GM21381 (cell line): ENCODE measurements around the gene PCID2.

Experiments used
- ATAC-seq: cut with Tn5 transposase; IDR thresholded peaks from one replicate; pipeline ENCODE4 v1.9.1; 2021; ENCODE audit warnings: mild to moderate bottlenecking, moderate library complexity; ENCODE audit not compliant: unreplicated experiment

The PCID2 gene

DNA sequence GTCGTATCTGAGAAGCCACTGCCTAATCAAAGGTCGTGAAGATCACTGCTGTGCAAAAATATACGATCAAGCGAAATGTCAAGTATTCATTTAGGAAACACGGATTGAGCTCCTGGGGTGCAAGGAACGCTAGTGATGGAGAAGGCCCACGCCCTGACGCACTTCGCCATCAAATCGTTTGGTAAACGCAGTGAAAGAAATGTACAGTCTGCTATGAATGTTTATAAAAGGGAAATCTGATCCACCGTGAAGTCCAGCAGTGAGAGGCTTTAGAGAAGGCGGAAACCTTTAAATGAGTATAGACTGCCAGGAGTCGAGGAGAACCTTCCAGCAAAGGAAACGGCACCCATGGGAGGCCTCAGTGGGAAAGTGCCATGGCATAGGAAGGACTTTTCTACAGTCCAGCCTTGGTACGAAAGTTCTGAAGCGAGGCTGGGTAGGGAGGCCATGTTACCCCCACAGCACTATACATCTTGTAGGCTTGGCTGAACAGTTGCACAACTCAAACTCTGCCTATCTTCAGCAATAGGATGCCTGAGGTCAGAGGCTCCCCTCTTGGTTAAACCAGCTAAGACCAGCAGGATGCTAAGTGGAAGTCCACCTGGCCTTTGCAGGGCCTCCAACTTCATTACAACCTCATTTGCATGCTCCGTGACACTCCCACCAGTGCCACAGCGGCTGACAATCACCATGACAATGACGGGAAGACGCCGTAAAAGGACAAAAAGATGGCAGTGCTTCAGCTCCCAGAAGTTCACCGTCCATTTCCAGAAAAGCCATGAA is 20.4 kb downstream of the PCID2 start:
- no peak for ATAC-seq

GRCh38 chr13:113187263-113187669 is 21.2 kb downstream of the PCID2 start:
- no peak for ATAC-seq

GRCh38 chr13:113186061-113186900 is 22.2 kb downstream of the PCID2 start:
- ATAC-seq = peak; percentile 93

GRCh38 chr13:113184568-113185440 is 23.7 kb downstream of the PCID2 start:
- no peak for ATAC-seq

DNA sequence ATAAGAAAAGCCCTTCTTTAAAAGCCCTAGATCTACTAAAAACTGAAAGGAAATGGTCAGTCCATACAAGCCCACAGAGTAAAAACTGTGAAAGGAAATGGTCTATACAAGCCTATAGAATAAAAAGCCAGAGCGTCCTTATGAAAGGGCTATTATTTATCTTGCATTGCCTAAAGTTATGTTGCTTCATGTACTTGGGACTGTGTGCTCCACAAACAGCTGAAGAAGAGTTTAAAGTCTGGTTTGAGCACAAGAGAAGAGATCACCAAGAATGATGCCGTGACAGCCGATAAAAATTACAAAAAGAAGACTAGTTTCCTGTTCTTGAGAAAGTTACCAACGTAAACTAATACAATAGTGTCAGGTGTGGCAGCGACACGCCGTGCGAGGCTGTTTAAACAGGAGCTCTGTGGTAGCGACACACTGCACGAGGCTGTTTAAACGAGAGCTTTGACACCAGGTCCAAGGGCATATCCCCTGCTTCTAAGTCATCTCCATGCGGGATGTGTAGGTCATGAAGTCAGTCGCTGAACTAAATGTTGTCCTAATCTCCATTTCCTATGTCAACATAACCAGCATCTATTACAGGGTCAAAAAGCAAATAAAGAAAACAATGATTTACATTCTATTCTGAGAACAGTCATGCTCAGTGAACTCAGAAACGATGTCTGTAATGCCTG is 24.9 kb downstream of the PCID2 start:
- no peak for ATAC-seq

DNA sequence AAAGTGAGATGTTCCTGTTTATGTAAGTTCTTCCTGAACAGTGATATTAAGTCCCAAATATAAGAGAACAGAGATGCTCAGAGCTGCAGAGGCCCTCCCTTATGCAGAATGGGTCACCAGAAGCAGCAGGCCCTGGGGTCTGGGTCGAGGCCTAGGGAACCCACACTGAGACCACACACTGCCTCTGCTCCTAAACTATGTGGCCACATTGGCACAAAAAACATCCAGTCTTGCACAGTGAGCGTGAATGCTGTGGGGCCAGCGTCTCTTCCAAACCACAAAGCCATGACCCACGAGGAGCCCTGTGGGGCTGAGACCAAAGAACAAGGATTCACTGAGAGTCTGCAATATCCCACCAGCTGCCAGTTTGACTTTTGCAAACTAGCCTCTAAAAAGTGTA is 26.4 kb downstream of the PCID2 start:
- no peak for ATAC-seq

- no peak for ATAC-seq
These were observed 28.9 kb downstream of the PCID2 start for GRCh38 chr13:113179374-113180230.

DNA sequence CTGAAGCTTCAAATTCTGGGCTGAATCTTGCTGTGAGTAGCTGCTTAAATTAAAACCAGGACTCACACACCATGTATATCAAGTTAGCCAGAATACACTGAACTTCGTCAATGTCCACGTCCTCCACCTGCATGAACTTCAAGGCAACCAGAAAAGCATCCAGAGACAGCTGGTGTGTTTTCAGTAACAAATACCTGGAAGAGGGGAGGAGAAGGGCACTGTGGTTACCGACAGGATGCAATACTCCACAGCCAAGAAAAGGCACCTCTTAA is 29.6 kb downstream of the PCID2 start:
- no peak for ATAC-seq

- no peak for ATAC-seq
These were observed 30.2 kb downstream of the PCID2 start for GRCh38 chr13:113178070-113178895.

DNA sequence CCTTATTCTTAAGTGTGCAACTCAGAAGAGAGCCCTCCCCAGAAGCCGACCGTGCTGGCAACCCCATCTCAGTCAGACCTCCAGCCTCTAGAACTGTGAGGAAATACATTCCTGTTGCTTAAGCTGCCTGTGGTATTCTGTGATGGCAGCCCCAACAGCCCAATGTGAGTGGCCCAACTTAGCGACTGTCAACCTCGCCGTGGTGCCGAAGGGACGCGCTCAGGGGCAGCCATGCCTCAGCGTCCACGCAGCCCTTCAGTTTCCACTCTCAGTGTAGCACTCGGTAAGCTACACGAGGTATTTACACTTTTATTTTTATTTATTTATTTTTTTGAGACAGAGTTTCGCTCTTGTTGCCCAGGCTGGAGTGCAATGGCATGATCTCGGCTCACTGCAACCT is 31.6 kb downstream of the PCID2 start:
- ATAC-seq = no peak

DNA sequence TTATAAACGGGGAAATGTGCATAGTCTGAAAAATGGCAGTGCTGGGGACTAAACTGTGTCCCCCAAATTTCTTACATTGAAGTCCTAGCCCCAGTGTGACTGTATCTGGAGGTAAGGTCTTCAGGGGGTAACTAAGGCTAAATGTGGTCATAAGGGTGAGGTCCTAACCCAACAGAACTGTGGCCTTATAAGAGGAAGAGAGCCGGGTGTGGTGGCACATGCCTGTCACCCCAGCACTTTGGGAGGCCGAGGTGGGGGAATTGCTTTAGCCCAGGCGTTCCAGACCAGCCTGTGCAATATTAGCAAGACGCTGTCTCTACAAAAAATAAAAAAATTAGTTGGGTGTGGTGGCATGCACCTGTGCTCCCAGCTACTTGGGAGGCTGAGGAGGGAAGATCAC is 32.2 kb downstream of the PCID2 start:
- ATAC-seq = no peak

DNA sequence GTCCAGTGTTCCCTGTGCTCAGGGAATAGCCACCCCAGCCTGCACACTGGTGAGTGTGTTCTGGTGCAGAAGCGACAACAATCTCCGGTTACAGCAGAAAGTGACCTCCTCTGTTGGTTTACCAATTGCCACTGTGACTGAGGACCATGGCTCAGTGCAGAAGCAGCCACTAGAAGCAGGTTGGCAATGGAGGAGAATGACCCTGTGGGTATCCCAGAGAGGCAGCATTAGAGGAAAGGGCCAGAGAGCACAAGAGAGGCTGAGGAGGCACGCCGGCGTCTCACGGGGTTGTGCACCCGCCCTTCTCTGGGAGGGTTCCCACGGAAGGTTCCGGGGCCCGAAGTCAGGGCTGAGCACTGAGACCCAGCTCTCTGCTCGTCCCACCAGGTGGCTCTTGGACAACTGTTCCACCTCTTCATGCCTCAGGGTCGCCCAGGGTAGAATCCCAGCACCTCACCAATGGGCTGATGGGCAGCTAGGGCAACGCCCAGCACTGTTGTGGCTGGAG is 36.0 kb downstream of the PCID2 start:
- ATAC-seq = no peak

DNA sequence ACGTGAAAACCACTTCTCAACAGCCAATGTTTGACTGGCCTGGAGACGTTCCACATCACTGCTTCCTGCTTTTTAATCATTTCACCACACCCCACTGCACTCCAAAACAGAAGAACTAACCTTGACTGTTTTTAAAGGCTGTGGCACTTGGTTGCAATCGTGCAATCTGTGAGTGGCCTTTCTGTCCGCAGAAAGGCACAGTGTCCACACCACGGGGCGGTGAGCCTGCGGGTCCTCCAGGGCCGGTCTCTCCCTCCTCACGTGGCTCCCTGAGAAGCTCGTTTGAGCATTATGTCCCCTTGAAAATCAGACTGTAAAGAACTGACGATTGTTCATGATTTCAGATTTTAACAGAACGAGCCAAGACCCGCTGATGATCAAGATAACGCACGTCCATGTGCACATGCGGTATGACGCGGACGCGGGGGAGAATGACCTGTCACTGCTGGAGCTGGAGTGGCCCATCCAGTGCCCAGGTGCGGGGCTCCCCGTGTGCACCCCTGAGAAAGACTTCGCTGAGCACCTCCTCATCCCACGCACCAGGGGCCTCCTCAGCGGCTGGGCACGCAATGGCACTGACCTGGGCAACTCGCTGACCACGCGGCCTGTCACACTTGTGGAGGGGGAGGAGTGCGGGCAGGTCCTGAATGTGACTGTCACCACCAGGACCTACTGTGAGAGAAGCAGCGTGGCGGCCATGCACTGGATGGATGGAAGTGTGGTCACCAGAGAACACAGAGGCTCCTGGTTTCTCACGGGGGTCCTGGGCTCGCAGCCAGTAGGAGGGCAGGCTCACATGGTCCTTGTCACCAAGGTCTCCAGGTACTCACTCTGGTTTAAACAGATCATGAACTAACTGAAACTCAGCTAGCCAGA is 37.0 kb downstream of the PCID2 start:
- ATAC-seq = no peak

DNA sequence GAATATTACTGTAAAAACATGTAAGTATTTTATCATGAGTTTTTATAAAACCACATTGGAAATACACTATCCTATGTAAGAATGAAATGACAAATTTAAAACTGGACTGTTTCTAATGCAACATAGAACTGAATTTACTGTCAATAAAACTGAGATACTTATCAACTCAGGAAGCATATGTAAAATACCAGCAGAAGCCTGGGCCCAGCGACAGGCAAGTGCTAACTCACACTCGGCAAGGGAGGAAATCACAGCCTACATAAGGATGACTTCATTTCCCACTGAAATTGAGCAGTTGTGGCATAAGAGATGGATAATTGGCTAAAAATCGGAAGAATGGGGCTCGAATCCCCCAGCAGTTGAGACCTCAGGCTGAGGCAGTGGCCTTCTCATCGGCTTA is 38.0 kb downstream of the PCID2 start:
- ATAC-seq = no peak

GRCh38 chr13:113169277-113170272 is 38.9 kb downstream of the PCID2 start:
- ATAC-seq = no peak

- ATAC-seq = no peak
These were observed 40.3 kb downstream of the PCID2 start for GRCh38 chr13:113168211-113168610.

- ATAC-seq = no peak
These were observed 40.9 kb downstream of the PCID2 start for GRCh38 chr13:113167575-113167974.
